Left ventricle myocardium inferior (tissue), 1 donor: ENCODE data around the gene RTL5. TPM values are rescaled to one million over a fixed set of nuclear protein-coding genes. Genes with fewer than 3 reads are reported as not detected.

Experiments
- DNase-seq: peaks from one replicate; pipeline ENCODE4 v3.0.0-alpha.2; 2020
- H3K27ac ChIP-seq: fragments of 200-600 bp; replicated peaks from 2 replicates; pipeline ENCODE4 v1.8.0; 2021
- H3K27me3 ChIP-seq: fragments of 200-600 bp; 2 replicates; pipeline ENCODE4 v1.8.0; 2021; ENCODE audit warnings: low read depth
- H3K36me3 ChIP-seq: fragments of 200-600 bp; 2 replicates; pipeline ENCODE4 v1.8.0; 2021
- H3K4me1 ChIP-seq: fragments of 200-600 bp; 2 replicates; pipeline ENCODE4 v1.8.0; 2021
- H3K4me3 ChIP-seq: fragments of 200-600 bp; 2 replicates; pipeline ENCODE4 v1.8.0; 2021; ENCODE audit warnings: mild to moderate bottlenecking, moderate library complexity
- H3K9me3 ChIP-seq: fragments of 200-600 bp; replicated peaks from 2 replicates; pipeline ENCODE4 v1.8.0; 2021
- CTCF ChIP-seq: fragments of 200-600 bp; IDR thresholded peaks from 2 replicates; pipeline ENCODE4 v1.8.0; 2021; ENCODE audit warnings: antibody characterized with exemption, mild to moderate bottlenecking, borderline replicate concordance
- intact Hi-C: fragments of 100-400 bp; cut with micrococcal nuclease; formaldehyde crosslinking; loops from one replicate; pipeline ENCODE4 v1.11.0; 2022
- total RNA-seq: library from RNA; stranded (reverse); fragmentation: NEBNext Ultra II Directional; extraction: Animal tissue kit (Norgen Biotek cat#: 25700); gene quantifications from one replicate; pipeline ENCODE4 v1.2.1, GENCODE V29; 2021
- donor health status: DM: no; HTN: yes; CAD: no; lungs with severe emphysema.

Gene RTL5
- total RNA-seq, 1 donor from 2014 or later, result 2.6 TPM

GRCh38 chrX:72081605-72082320 lies 50.0 kb downstream of the RTL5 start:
- DNase-seq, result no peak
- H3K36me3 ChIP-seq, result no peaks in the 10 kb centered on the region
- H3K4me1 ChIP-seq, result peaks cover 24% of the 10 kb centered on the region
- H3K27ac ChIP-seq, result peak overlapping the region; percentile 81
- intact Hi-C loops, result no loop called here
- H3K9me3 ChIP-seq, result no peaks in the 10 kb centered on the region
- TF ChIP-seq CTCF, result no peak
- H3K27me3 ChIP-seq, result no peaks in the 10 kb centered on the region
- H3K4me3 ChIP-seq, result peak overlapping the region; percentile 58

- DNase-seq, result no peak
- Histone ChIP-seq H3K36me3 (no peaks in the 10 kb centered on the region), H3K4me3 (peak overlapping the region; percentile 58), H3K9me3 (no peaks in the 10 kb centered on the region), H3K27me3 (no peaks in the 10 kb centered on the region), H3K27ac (peak overlapping the region; percentile 81), H3K4me1 (peaks cover 24% of the 10 kb centered on the region)
- intact Hi-C loops, result no loop called here
- no peak for TF ChIP-seq CTCF
These were observed 50.9 kb downstream of the RTL5 start for GRCh38 chrX:72080800-72081199.

GRCh38 chrX:72080150-72080549 lies 51.6 kb downstream of the RTL5 start:
- DNase-seq, result no peak
- Histone ChIP-seq H3K36me3 (no peaks in the 10 kb centered on the region), H3K27me3 (no peaks in the 10 kb centered on the region), H3K9me3 (no peaks in the 10 kb centered on the region), H3K27ac (peak overlapping the region; percentile 81), H3K4me1 (peaks cover 24% of the 10 kb centered on the region), H3K4me3 (peak overlapping the region; percentile 58)
- no peak for TF ChIP-seq CTCF
- intact Hi-C loops, result no loop called here

GRCh38 chrX:72079607-72080006 lies 52.1 kb downstream of the RTL5 start:
- peaks cover 24% of the 10 kb centered on the region for H3K4me1 ChIP-seq
- H3K9me3 ChIP-seq, result no peaks in the 10 kb centered on the region
- H3K27me3 ChIP-seq, result no peaks in the 10 kb centered on the region
- DNase-seq, result peak; percentile 32
- intact Hi-C loops, result no loop called here
- peak overlapping the region; percentile 81 for H3K27ac ChIP-seq
- H3K36me3 ChIP-seq, result no peaks in the 10 kb centered on the region
- H3K4me3 ChIP-seq, result peak overlapping the region; percentile 58
- TF ChIP-seq CTCF, result no peak

GRCh38 chrX:72078411-72078810 lies 53.3 kb downstream of the RTL5 start:
- TF ChIP-seq CTCF, result no peak
- Histone ChIP-seq H3K27me3 (no peaks in the 10 kb centered on the region), H3K9me3 (no peaks in the 10 kb centered on the region), H3K27ac (peak overlapping the region; percentile 81), H3K4me3 (no peak overlapping the region), H3K36me3 (no peaks in the 10 kb centered on the region), H3K4me1 (peaks cover 24% of the 10 kb centered on the region)
- no peak for DNase-seq
- intact Hi-C loops, result no loop called here

Other genes starting within 250 kb of the RTL5 start
- 3.8 TPM for gene NHSL2, start 221.1 kb downstream of the RTL5 start, total RNA-seq
- gene PIN4, start 49.8 kb upstream of the RTL5 start, total RNA-seq, result 12.5 TPM
- gene ERCC6L, start 107.1 kb upstream of the RTL5 start, total RNA-seq, result not detected
- 406 TPM for gene RPS4X, start 145.3 kb upstream of the RTL5 start, total RNA-seq
- gene CITED1, start 174.0 kb upstream of the RTL5 start, total RNA-seq, result not detected